ENCODE data around the gene QKI. TPM values are rescaled to one million over a fixed set of nuclear protein-coding genes. Genes with fewer than 3 reads are reported as not detected.
A peak's percentile ranks its signal among the peaks of the same experiment; 100 is the strongest.
"Not testable (repeated sequence)": the region's sequence is repeated elsewhere in the genome, so short reads cannot be mapped to it uniquely, and the experiment has no call there.

The QKI gene
- polyA plus RNA-seq, 6 donors from 2014 or later, result 20.4 to 67.9 (median 26.6) TPM

- H3K9me3 Mint-ChIP-seq, result no peaks in the 10 kb centered on the region
- no peaks in the 10 kb centered on the region for H3K27me3 Mint-ChIP-seq
- peak overlapping the region in 1 of 6 donors; percentile 33 for H3K27ac Mint-ChIP-seq
- DNase-seq (no peak), ATAC-seq (ENCODE audit: low read depth in 2 of 2) (no peak)
- peaks cover 0 to 7% (median 0%) of the 10 kb centered on the region in 3 donors for H3K4me1 Mint-ChIP-seq
- no peak overlapping the region for H3K4me3 Mint-ChIP-seq
- peaks cover 8 to 9% of the 10 kb centered on the region in 2 donors for H3K36me3 Mint-ChIP-seq
Measured at GRCh38 chr6:163576114-163576513, 161.6 kb downstream of the QKI start.

- Mint-ChIP-seq H3K27me3 (no peaks in the 10 kb centered on the region), H3K27ac (peak overlapping the region in 3 of 6 donors; percentile 32 to 62 (median 43)), H3K4me1 (peaks cover 0 to 7% (median 0%) of the 10 kb centered on the region in 3 donors), H3K9me3 (no peaks in the 10 kb centered on the region), H3K4me3 (no peak overlapping the region), H3K36me3 (peaks cover 0 to 5% of the 10 kb centered on the region in 2 donors)
- DNase-seq, result no peak
- no peak for ATAC-seq (ENCODE audit: low read depth in 2 of 2)
Measured at GRCh38 chr6:163577404-163577803, 162.9 kb downstream of the QKI start.

DNA sequence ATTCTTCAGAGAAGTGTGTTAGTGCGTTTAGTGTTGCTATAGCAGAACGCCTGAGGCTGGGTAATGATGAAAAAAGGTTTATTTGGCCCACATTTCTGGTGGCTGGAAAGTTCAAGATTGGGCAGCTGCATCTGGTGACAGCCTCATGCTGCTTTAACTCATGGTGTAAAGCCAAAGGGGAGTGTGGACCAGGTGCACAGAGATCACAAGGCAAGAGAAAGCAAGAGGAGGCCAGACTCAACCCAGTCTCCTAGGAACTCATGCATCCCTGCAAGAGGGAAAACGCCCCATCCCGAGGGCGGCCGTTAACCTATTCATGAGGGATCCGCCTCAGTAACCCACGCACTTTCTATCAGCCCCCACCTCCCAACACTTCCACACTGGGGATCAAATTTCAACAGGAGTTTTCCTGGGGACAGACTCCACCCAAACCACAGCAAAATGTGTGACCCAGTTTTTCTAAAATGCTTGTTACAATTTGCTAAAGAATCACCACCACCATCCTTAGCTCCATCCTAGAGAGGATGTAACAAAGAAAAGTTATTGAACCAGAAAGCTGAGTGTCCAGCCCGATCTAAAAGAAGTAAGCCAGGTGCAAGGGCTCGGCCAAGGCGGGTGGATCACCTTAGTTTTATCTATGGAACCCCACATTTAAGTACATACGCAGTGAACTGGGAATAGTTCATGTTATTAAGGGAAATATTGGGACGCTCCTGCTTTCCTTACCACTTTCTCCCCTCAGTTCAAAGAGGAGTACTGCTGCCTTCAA, 164.8 kb downstream of the QKI start:
- peaks cover 0 to 7% (median 4%) of the 10 kb centered on the region in 3 donors for H3K4me1 Mint-ChIP-seq
- peaks cover 5 to 7% of the 10 kb centered on the region in 2 donors for H3K36me3 Mint-ChIP-seq
- H3K27me3 Mint-ChIP-seq, result peaks cover 0 to 6% (median 0%) of the 10 kb centered on the region in 3 donors
- DNase-seq (no peak), ATAC-seq (ENCODE audit: low read depth in 2 of 2) (no peak)
- peak overlapping the region in 1 of 8 donors; percentile 54 for H3K4me3 Mint-ChIP-seq
- H3K27ac Mint-ChIP-seq, result peak overlapping the region in 1 of 6 donors; percentile 20
- peaks cover 0 to 4% (median 0%) of the 10 kb centered on the region in 7 donors for H3K9me3 Mint-ChIP-seq

- Mint-ChIP-seq H3K27ac (no peak overlapping the region), H3K9me3 (peaks cover 0 to 4% (median 0%) of the 10 kb centered on the region in 7 donors), H3K27me3 (peaks cover 0 to 6% (median 0%) of the 10 kb centered on the region in 3 donors), H3K4me3 (no peak overlapping the region), H3K4me1 (peaks cover 0 to 7% (median 4%) of the 10 kb centered on the region in 3 donors), H3K36me3 (peaks cover 5 to 7% of the 10 kb centered on the region in 2 donors)
- DNase-seq (no peak), ATAC-seq (ENCODE audit: low read depth in 2 of 2) (no peak)
Measured at GRCh38 chr6:163579880-163580295, 165.4 kb downstream of the QKI start.

GRCh38 chr6:163580311-163581030, 166.0 kb downstream of the QKI start:
- no peak overlapping the region for H3K4me3 Mint-ChIP-seq
- no peak for DNase-seq
- peaks cover 0 to 4% (median 0%) of the 10 kb centered on the region in 7 donors for H3K9me3 Mint-ChIP-seq
- H3K27me3 Mint-ChIP-seq, result peaks cover 0 to 6% (median 0%) of the 10 kb centered on the region in 3 donors
- peak overlapping the region in 1 of 6 donors; percentile 15 for H3K27ac Mint-ChIP-seq
- peaks cover 0 to 7% (median 4%) of the 10 kb centered on the region in 3 donors for H3K4me1 Mint-ChIP-seq
- no peak for ATAC-seq (ENCODE audit: low read depth in 2 of 2)
- H3K36me3 Mint-ChIP-seq, result peaks cover 5 to 7% of the 10 kb centered on the region in 2 donors

GRCh38 chr6:163583558-163583957, 169.0 kb downstream of the QKI start:
- ATAC-seq (ENCODE audit: low read depth in 2 of 2), result no peak
- H3K27ac Mint-ChIP-seq, result peak overlapping the region in 1 of 6 donors; percentile 61
- DNase-seq, result no peak
- H3K4me1 Mint-ChIP-seq, result peaks cover 0 to 4% (median 0%) of the 10 kb centered on the region in 3 donors
- peaks cover 0 to 4% (median 0%) of the 10 kb centered on the region in 7 donors for H3K9me3 Mint-ChIP-seq
- peaks cover 7 to 9% of the 10 kb centered on the region in 2 donors for H3K36me3 Mint-ChIP-seq
- no peak overlapping the region for H3K4me3 Mint-ChIP-seq
- peaks cover 0 to 16% (median 0%) of the 10 kb centered on the region in 3 donors for H3K27me3 Mint-ChIP-seq

DNA sequence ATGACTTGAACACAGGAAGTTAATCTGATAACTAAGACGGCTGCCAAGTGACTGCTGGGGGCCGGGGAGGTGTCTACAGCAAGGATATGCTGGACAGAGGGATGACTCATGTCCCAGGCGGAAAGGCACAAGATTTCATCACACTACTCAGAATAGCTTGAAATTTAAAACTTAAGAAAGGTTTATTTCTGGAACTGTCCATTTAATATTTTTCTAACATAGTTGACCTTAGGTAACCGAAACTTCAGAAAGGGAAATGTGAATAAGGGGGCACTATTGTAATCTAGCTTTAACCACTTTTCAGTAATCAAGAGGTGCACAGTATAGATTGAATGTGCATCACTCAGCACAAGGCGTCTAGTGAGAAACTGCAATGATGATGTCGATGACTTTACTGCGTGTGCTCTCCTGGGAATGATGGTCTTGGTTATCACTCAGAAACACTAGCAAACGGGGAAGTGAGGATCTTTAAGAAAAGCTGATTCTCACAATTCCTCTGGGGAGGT, 171.5 kb downstream of the QKI start:
- Mint-ChIP-seq H3K27ac (no peak overlapping the region), H3K36me3 (peaks cover 14 to 25% of the 10 kb centered on the region in 2 donors), H3K9me3 (peaks cover 4 to 18% (median 11%) of the 10 kb centered on the region in 7 donors), H3K4me3 (no peak overlapping the region), H3K4me1 (peaks cover 0 to 4% (median 0%) of the 10 kb centered on the region in 3 donors), H3K27me3 (peaks cover 0 to 27% (median 11%) of the 10 kb centered on the region in 3 donors)
- DNase-seq, result no peak
- no peak for ATAC-seq (ENCODE audit: low read depth in 2 of 2)

DNA sequence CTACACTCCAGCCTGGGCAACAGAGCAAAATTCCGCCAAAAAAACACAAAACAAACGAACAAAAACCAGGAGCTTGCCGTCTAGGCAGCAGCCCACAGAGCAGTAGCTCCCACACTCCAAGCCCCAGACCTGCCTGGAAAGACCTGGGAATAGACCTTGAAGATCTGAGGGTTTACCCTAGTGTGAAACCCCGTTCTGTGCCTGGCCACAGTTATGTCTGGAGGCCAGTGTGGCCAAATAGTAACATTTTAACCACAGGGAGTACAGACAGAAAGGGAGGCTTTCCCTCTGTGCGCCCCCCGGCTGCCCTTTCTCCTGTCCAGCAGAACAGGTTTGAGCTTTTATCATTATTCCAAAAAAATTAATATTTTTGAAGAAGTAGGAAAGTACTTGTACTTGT, 172.4 kb downstream of the QKI start:
- no peak for DNase-seq
- no peak overlapping the region for H3K27ac Mint-ChIP-seq
- H3K9me3 Mint-ChIP-seq, result peaks cover 4 to 22% (median 15%) of the 10 kb centered on the region in 7 donors
- H3K36me3 Mint-ChIP-seq, result peaks cover 15 to 32% of the 10 kb centered on the region in 2 donors
- no peak overlapping the region for H3K4me3 Mint-ChIP-seq
- no peak for ATAC-seq (ENCODE audit: low read depth in 2 of 2)
- H3K4me1 Mint-ChIP-seq, result peaks cover 0 to 4% (median 0%) of the 10 kb centered on the region in 3 donors
- H3K27me3 Mint-ChIP-seq, result peaks cover 0 to 28% (median 11%) of the 10 kb centered on the region in 3 donors

GRCh38 chr6:163588220-163588919, 173.9 kb downstream of the QKI start:
- DNase-seq, result no peak
- H3K27ac Mint-ChIP-seq, result no peak overlapping the region
- H3K9me3 Mint-ChIP-seq, result peaks cover 10 to 37% (median 23%) of the 10 kb centered on the region in 7 donors
- H3K36me3 Mint-ChIP-seq, result peaks cover 19 to 45% of the 10 kb centered on the region in 2 donors
- peaks cover 0 to 32% (median 11%) of the 10 kb centered on the region in 3 donors for H3K27me3 Mint-ChIP-seq
- H3K4me1 Mint-ChIP-seq, result peaks cover 0 to 4% (median 0%) of the 10 kb centered on the region in 3 donors
- H3K4me3 Mint-ChIP-seq, result no peak overlapping the region
- no peak for ATAC-seq (ENCODE audit: low read depth in 2 of 2)

GRCh38 chr6:163589387-163589786, 174.9 kb downstream of the QKI start:
- H3K4me3 Mint-ChIP-seq, result no peak overlapping the region
- peaks cover 14 to 41% of the 10 kb centered on the region in 2 donors for H3K36me3 Mint-ChIP-seq
- no peak for DNase-seq
- H3K9me3 Mint-ChIP-seq, result peaks cover 10 to 39% (median 26%) of the 10 kb centered on the region in 7 donors
- no peaks in the 10 kb centered on the region for H3K4me1 Mint-ChIP-seq
- peaks cover 0 to 27% (median 11%) of the 10 kb centered on the region in 3 donors for H3K27me3 Mint-ChIP-seq
- no peak overlapping the region for H3K27ac Mint-ChIP-seq
- ATAC-seq (ENCODE audit: low read depth in 2 of 2), result no peak

- peak overlapping the region in 1 of 6 donors; percentile 28 for H3K27ac Mint-ChIP-seq
- peak overlapping the region in 1 of 8 donors; percentile 22 for H3K4me3 Mint-ChIP-seq
- H3K4me1 Mint-ChIP-seq; DNase-seq; ATAC-seq (ENCODE audit: low read depth in 2 of 2): not testable (repeated sequence)
- H3K27me3 Mint-ChIP-seq, result peaks cover 0 to 27% (median 11%) of the 10 kb centered on the region in 3 donors
- peaks cover 10 to 39% (median 27%) of the 10 kb centered on the region in 7 donors for H3K9me3 Mint-ChIP-seq
- peaks cover 14 to 41% of the 10 kb centered on the region in 2 donors for H3K36me3 Mint-ChIP-seq
Measured at GRCh38 chr6:163590132-163590531, 175.6 kb downstream of the QKI start.

DNA sequence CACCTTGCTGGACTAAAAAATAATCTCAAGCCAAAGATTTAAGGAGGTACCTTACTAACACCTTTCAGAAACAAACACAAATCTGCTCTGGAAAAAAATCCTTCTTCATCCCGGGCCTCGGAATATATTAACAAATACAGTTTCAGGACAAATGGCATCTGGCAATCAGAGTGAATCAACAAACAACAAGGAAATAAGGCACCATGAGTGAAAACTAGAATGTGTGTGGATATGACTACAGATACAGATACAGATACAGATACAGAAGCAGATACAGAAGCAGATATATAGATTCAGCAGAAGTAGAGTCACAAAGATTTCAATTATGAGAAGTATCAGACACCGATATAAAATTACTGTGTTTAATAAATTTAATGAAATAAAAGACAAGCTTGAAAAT, 178.4 kb downstream of the QKI start:
- H3K4me1 Mint-ChIP-seq, result no peaks in the 10 kb centered on the region
- no peak overlapping the region for H3K4me3 Mint-ChIP-seq
- DNase-seq (no peak), ATAC-seq (ENCODE audit: low read depth in 2 of 2) (no peak)
- H3K9me3 Mint-ChIP-seq, result peaks cover 10 to 39% (median 27%) of the 10 kb centered on the region in 7 donors
- peaks cover 0 to 16% (median 11%) of the 10 kb centered on the region in 3 donors for H3K27me3 Mint-ChIP-seq
- peak overlapping the region in 1 of 6 donors; percentile 4 for H3K27ac Mint-ChIP-seq
- H3K36me3 Mint-ChIP-seq, result peaks cover 10 to 41% of the 10 kb centered on the region in 2 donors

Data from naive B cell (primary cell).